SK-N-MC (cell line): Measurements from ENCODE around the gene AKAP9.

Experiments used
- EZH2 ChIP-seq: fragments of 200-600 bp; sonication (generic); IDR thresholded peaks from one replicate; pipeline ENCODE4 v1.6.1; 2017; ENCODE audit warnings: antibody characterized with exemption
- FOXP2 ChIP-seq: optimal IDR thresholded peaks from 2 replicates; pipeline ENCODE3; 2011; ENCODE audit warnings: mild to moderate bottlenecking, moderate library complexity; ENCODE audit not compliant: insufficient read depth; ENCODE audit errors: extremely low read length, control extremely low read depth
- POLR2AphosphoS5 ChIP-seq: IDR thresholded peaks from 2 replicates; pipeline ENCODE4 v1.6.1; 2012; ENCODE audit warnings: mild to moderate bottlenecking, low read depth, low read length, borderline replicate concordance

DNA sequence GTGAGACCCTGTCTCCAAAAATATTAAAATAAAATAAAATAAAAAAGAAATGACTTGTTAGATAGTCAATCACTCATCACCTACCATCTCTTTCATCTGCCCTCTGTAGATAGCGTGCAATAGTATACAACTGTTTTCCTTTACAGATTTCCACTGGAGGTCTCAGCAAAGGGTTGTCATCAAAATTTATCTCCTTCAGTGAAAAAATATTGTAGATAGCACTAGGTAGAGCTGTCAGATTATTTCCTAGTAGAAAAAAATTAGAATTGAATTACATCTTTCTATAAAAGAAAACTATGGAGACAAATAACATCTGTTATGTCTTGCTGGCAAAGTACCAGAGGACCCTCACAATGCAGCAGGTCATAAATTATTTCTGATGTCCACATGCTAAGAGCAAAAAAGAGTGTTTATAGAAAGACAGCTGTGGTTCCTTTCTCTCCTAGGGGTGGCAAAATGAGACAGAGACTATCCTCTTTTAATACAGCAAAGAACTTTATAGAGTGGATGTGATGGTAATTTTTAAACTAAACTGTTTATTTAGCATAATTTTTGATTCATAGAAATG, 209.9 kb downstream of the AKAP9 start:
- TF ChIP-seq EZH2 (no peak), POLR2AphosphoS5 (no peak), FOXP2 (no peak)
